ENCODE measurements around the gene ARHGEF12.

ARHGEF12 gene

GRCh38 chr11:120420572-120420971 lies 84.4 kb downstream of the ARHGEF12 start:
- no peak for TF ChIP-seq CTCF (IDR thresholded peaks at IDR 0.05; ENCODE audit: low read depth, low read length)

DNA sequence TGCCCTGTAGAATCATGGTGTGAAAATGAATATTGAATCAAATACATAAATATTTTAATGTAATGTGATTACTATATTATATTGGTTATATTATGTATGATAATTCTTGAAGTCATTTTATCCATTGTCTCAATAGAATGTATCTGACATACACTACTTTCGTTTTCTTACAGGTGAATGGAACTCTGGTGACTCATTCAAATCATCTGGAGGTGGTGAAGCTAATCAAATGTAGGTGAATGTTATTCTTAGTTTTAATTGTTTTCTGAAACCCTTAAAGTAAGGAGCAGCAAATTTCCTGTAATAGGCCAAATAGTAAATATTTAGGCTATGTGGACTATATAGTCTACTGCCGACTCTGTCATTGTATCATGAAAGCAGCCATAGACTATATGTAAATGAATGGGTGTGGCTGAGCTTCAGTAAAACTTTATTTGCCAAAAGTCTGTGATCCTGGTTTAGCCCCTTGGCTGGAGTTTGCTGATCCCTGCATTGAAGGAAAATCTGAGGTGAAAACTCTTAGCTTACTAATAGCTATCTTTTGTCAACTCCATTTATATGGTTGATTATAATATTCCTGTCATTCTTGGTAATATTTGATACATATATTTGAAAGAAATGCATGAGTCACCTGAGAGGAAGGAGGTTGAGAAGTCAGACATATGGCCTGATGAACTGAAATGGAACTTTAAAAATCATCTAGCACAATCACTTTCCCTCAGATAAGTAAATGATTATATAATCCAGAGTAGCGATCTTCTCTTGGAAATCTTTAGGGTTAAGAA lies 88.2 kb downstream of the ARHGEF12 start:
- no peak overlapping the region for H3K4me3 ChIP-seq (ENCODE audit: low read depth, low read length)
- no peak for TF ChIP-seq CTCF (IDR thresholded peaks at IDR 0.05; ENCODE audit: low read depth, low read length)

More at GRCh38 chr11:120420572-120420971, 84.4 kb downstream of the ARHGEF12 start:
- no peak overlapping the region for H3K4me3 ChIP-seq (ENCODE audit: low read depth, low read length)

GRCh38 chr11:120424970-120425332 lies 88.7 kb downstream of the ARHGEF12 start:
- TF ChIP-seq CTCF (IDR thresholded peaks at IDR 0.05; ENCODE audit: low read depth, low read length) = no peak
- H3K4me3 ChIP-seq (ENCODE audit: low read depth, low read length) = no peak overlapping the region

DNA sequence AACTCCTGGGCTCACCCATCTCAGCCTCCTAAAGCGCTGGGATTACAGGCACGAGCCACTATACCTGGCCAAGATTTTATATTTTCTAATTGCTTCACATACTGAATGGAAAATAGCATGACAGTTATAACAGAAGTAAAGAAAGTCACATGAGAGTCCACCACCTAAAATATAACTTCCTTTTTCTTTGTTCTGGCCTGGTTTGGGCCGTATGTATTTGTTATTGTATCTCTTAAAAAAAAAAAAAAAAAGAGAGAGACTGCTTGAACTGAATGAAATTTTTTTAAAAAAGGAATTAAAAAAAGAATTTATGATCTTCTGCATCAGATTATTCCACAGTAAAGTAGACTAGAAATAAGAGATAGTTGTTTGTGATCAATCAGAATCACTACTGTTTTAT lies 89.3 kb downstream of the ARHGEF12 start:
- no peak for TF ChIP-seq CTCF (IDR thresholded peaks at IDR 0.05; ENCODE audit: low read depth, low read length)
- H3K4me3 ChIP-seq (ENCODE audit: low read depth, low read length) = no peak overlapping the region

- H3K4me3 ChIP-seq (ENCODE audit: low read depth, low read length) = no peak overlapping the region
- no peak for TF ChIP-seq CTCF (IDR thresholded peaks at IDR 0.05; ENCODE audit: low read depth, low read length)
Measured at GRCh38 chr11:120430146-120430545, 93.9 kb downstream of the ARHGEF12 start.

DNA sequence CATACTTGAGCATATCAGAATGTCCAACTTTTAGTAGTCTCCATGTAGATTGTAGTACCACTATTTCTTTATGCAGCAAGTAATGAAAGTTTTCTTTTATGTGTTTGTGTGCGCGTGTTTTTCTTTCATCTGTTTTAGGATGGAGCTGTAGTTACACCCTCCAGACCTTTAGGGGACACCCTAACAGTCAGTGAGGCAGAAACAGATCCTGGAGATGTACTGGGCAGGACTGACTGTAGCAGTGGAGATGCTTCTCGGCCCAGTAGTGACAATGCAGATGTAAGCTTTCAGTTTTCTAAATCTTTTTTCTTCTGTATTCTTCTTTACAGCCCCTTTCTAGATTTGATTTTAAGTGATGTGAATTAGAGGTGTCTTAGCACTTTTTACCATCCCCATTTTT lies 95.4 kb downstream of the ARHGEF12 start:
- H3K4me3 ChIP-seq (ENCODE audit: low read depth, low read length) = peak overlapping the region; percentile 4
- peak; percentile 31; the same call in 1 of the 2 replicates for TF ChIP-seq CTCF (IDR thresholded peaks at IDR 0.05; ENCODE audit: low read depth, low read length)

All from WI38 (cell line).